ENCODE data around the gene SPOCK1. TPM values are rescaled to one million over a fixed set of nuclear protein-coding genes. Genes with fewer than 3 reads are reported as not detected.

SPOCK1 gene
- total RNA-seq, 1 experiment from 2014 or later: 23.9 TPM

GRCh38 chr5:137372016-137372772, 126.9 kb downstream of the SPOCK1 start:
- DNase-seq: no peak
- BruUV-seq (replicated peaks): no TSS peak
- no peaks in the 10 kb centered on the region for H3K79me2 ChIP-seq (ENCODE audit: low read depth)
- intact Hi-C loops (cut with micrococcal nuclease; ENCODE audit: unreplicated experiment): loop anchor here (5.0 kb wide), 1 partner anchor 125 kb away; the partner anchor contains the start of gene SPOCK1
- no peak overlapping the region for H3K4me2 ChIP-seq
- no peaks in the 10 kb centered on the region for H3K9me2 ChIP-seq (ENCODE audit: insufficient read depth)
- H3K27ac ChIP-seq: no peak overlapping the region
- H4K20me1 ChIP-seq (ENCODE audit: insufficient read depth): no peaks in the 10 kb centered on the region
- CTCF ChIA-PET: no interaction called here
- H3K27me3 ChIP-seq (ENCODE audit: insufficient read depth, low read depth): no peaks in the 10 kb centered on the region
- TF ChIP-seq EZH2 (IDR thresholded peaks at IDR 0.05; ENCODE audit: low read depth) (no peak), CTCF (conservative IDR thresholded peaks at IDR 0.05) (no peak)
- no peak overlapping the region for H3K4me3 ChIP-seq
- POLR2A ChIA-PET (ENCODE audit: unreplicated experiment): no interaction called here
- H3K4me1 ChIP-seq (replicated peaks; ENCODE audit: insufficient read depth): peaks cover 33% of the 10 kb centered on the region
- H3K36me3 ChIP-seq (ENCODE audit: low read depth): no peaks in the 10 kb centered on the region
- H2AFZ ChIP-seq: no peak overlapping the region
- H3F3A ChIP-seq (ENCODE audit: insufficient read depth, low read depth): peaks cover 26% of the 10 kb centered on the region; the same call in 1 of the 2 replicates
- H3K9me3 ChIP-seq (ENCODE audit: insufficient read depth, low read depth): no peaks in the 10 kb centered on the region

GRCh38 chr5:137370096-137371071, 128.7 kb downstream of the SPOCK1 start:
- H2AFZ ChIP-seq: no peak overlapping the region
- peaks cover 33% of the 10 kb centered on the region for H3K4me1 ChIP-seq (replicated peaks; ENCODE audit: insufficient read depth)
- H4K20me1 ChIP-seq (ENCODE audit: insufficient read depth): no peaks in the 10 kb centered on the region
- CTCF ChIA-PET: interaction anchor here (1.6 kb wide), 1 partner anchor 50 kb away, joined by 6 read pairs; no protein-coding TSS in a partner anchor
- intact Hi-C loops (cut with micrococcal nuclease; ENCODE audit: unreplicated experiment): loop anchor here (1.0 to 5.0 kb wide), 2 partner anchors 45 to 127 kb away; partner anchors contain the start of gene SPOCK1
- H3K27me3 ChIP-seq (ENCODE audit: insufficient read depth, low read depth): no peaks in the 10 kb centered on the region
- no peaks in the 10 kb centered on the region for H3K9me2 ChIP-seq (ENCODE audit: insufficient read depth)
- H3K79me2 ChIP-seq (ENCODE audit: low read depth): no peaks in the 10 kb centered on the region
- TF ChIP-seq EZH2 (IDR thresholded peaks at IDR 0.05; ENCODE audit: low read depth) (no peak), CTCF (conservative IDR thresholded peaks at IDR 0.05) (no peak)
- no peaks in the 10 kb centered on the region for H3K36me3 ChIP-seq (ENCODE audit: low read depth)
- peak; percentile 41 to 89 for DNase-seq
- POLR2A ChIA-PET (ENCODE audit: unreplicated experiment): interaction anchor here (0.7 kb wide), 1 partner anchor 25 kb away, joined by 3 read pairs; no protein-coding TSS in a partner anchor
- no peak overlapping the region for H3K4me3 ChIP-seq
- no peaks in the 10 kb centered on the region for H3K9me3 ChIP-seq (ENCODE audit: insufficient read depth, low read depth)
- H3K27ac ChIP-seq: peak overlapping the region; percentile 54
- H3F3A ChIP-seq (ENCODE audit: insufficient read depth, low read depth): peaks cover 26% of the 10 kb centered on the region; the same call in 1 of the 2 replicates
- H3K4me2 ChIP-seq: peak overlapping the region; percentile 67
- no TSS peak for BruUV-seq (replicated peaks)

- no peak for DNase-seq
- intact Hi-C loops (cut with micrococcal nuclease; ENCODE audit: unreplicated experiment): no loop called here
- Histone ChIP-seq H3K27me3 (ENCODE audit: insufficient read depth, low read depth) (no peaks in the 10 kb centered on the region), H3K27ac (no peak overlapping the region), H3K9me2 (ENCODE audit: insufficient read depth) (no peaks in the 10 kb centered on the region), H3K4me3 (no peak overlapping the region), H4K20me1 (ENCODE audit: insufficient read depth) (no peaks in the 10 kb centered on the region), H3K36me3 (ENCODE audit: low read depth) (no peaks in the 10 kb centered on the region), H3K79me2 (ENCODE audit: low read depth) (no peaks in the 10 kb centered on the region), H3K4me1 (replicated peaks; ENCODE audit: insufficient read depth) (peaks cover 33% of the 10 kb centered on the region), H3F3A (ENCODE audit: insufficient read depth, low read depth) (peaks cover 26% of the 10 kb centered on the region; the same call in 1 of the 2 replicates), H3K9me3 (ENCODE audit: insufficient read depth, low read depth) (no peaks in the 10 kb centered on the region), H2AFZ (no peak overlapping the region), H3K4me2 (no peak overlapping the region)
- POLR2A ChIA-PET (ENCODE audit: unreplicated experiment): no interaction called here
- CTCF ChIA-PET: no interaction called here
- BruUV-seq (replicated peaks): no TSS peak
- TF ChIP-seq EZH2 (IDR thresholded peaks at IDR 0.05; ENCODE audit: low read depth) (no peak), CTCF (conservative IDR thresholded peaks at IDR 0.05) (no peak)
Measured at GRCh38 chr5:137368651-137369050, 130.5 kb downstream of the SPOCK1 start.

Data from PC-9 (cell line).